ENCODE data around the gene CLSTN2.

The CLSTN2 gene

DNA sequence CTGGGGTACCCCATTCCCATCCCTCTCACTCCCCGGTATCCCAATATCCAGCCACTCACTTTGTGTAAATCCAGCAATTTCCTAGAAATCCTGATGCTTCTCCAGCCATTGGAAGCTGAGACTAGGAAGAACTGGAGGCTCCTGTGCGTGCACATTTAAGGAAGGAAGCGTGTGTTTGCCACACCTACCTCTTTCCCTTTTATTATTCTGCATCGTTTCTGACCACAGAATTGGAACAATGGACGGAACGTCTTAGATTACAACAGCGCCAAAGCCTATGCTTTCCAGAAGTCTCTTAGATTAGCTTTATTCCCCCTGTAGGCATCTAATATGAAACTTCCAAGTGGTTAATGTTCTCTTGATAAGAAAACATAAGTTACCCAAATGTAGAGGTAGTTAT lies 508.1 kb downstream of the CLSTN2 start:
- DNase-seq: no peak

DNA sequence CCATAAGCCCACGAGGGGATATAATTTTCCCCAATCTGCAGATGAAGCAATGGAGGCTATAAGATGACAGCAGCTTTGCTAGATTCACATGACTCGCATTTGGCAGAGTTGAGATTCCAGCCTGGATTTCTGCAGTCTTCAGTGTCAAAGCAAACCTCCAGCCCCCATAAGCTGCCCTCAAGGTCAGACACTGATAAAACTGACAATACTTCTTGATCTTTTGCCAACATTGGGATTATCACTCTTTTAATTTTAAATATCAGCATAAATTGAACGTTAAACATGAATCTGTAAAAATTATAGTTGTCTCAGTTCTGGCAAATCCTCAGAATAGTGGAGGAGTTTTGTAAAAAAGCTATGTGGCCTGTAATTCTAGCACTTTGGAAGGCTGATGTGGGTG lies 508.8 kb downstream of the CLSTN2 start:
- no peak for DNase-seq

GRCh38 chr3:140446734-140447133 lies 511.7 kb downstream of the CLSTN2 start:
- peak in 11 of 58 donors; percentile 3 to 44 (median 23) for DNase-seq

DNA sequence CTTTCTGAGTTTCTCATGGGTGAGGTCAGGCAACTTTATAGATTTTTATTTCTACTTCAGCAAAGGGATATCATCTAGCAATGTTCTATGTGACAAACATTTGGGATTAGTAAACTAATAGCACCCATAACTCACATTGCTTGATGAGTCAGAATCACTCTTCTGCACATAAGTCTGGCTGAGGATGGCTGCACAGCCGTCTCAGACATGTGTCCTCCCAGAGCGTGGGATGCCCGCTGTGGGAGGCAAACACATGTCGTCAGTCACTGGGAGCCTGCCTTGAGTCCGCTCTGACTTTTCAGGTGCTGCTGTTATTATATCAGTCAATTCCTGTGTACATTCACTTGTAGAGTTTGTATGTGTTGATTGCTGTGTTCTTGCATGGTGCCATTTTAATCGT lies 512.2 kb downstream of the CLSTN2 start:
- DNase-seq: peak in 17 of 58 donors; percentile 5 to 60 (median 23)

DNA sequence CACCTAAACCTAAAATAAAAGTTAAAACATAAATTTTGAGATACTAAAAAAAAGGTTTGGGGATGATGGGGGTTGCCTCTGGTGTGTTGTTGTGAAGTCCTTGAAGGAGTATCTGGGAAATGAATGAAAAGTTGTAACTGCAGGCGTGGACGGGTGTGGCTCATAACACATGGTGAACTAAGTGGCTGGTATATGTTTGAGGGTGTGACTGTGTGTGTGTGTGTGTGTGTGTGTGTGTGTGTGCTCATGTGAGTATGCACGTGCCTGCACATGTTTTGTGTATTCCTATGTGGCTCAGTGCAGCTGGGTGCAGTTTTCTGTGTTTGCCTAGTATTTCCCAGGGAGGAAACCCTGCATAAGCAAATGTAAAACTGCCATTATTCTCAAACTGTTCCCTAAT lies 513.0 kb downstream of the CLSTN2 start:
- DNase-seq: no peak

DNA sequence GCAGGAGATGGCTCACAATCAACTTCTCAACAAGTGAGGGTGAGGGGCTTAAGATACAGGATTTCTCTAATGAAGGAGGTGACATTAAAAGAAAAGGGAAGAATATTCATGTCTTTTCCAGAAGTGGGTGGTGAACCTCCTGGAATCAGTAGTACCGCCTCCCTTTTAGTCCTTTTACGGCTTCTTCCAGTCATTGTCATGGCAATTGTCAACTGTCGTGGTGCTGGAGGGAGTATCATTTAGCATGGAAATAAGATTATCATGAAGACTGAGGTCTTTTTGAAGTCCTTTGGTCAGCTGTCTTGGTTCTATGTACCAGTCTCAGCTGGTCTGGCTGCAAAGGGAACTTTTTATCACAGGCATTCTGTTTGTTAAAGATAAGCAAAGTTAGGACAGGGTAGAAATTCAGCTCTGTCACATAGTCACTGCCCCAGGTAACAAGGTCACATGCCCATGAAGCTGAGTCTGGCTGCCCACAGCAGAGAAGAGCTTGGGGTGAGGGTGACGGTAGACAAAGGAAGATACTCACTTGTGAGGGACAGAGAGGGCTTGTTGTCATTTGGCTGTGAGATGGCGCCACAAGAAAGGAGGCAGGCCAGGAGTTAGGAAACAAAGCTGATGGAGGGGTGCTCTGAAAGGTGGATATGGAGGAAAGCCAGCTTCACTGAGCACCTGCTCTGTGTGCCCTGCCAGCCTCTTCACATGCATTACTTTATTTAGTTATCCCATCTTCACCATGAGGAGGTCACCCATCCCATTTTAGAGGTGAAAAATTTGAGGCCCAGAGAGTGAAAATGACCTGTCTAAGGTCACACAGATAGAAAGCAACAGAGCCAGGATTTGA lies 514.6 kb downstream of the CLSTN2 start:
- no peak for DNase-seq

DNA sequence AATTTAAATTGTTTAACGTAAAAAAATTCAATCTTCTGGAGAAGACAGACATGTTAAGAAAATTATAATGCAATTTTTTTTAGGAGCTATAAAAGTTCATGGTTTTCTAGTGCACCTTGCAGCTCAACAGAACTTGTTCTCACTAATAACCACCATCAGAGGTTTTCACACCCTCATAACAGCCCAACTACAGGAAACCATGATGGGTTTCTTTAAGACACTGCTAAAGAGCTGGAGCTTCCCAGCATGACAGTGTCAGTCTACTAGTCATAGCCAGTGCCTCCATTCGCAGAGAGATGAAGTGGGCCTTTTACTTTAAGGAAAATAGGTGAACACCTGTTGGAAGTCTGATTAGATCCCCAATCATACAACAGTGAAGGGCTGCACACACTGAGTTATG lies 518.8 kb downstream of the CLSTN2 start:
- no peak for DNase-seq

DNA sequence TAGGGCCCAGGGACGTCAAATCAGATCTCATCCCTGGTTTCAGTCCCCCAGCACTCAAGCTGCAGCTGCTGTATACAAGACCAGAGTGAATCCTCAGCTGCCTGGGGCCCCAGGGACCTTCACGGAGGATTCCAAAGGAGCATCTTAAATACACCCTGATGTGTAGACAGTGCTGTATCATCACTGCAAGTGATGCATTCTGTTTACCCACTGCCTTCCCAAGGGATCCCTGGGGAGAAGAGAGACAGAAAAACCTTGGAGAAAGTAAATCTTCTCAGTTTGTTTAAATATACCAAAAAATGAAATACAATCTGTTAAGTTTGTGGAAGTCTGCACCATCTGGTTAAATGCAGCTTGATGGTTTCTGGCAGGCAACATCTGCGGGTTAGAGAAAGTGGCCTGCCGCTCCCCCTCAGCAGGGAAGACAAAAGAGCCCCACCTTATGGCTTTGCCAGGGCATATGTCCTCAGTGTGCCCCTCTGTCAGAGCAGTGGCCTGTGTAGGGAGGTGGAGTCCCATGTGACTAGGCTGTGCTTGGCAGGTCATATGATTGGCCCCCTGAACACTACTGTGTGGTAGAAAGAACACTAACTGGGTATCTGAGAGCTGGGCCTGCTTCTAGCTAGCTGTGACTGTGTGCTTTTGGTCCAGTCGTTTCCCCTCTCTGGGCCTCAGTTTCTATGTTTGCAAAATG lies 520.7 kb downstream of the CLSTN2 start:
- DNase-seq: no peak

DNA sequence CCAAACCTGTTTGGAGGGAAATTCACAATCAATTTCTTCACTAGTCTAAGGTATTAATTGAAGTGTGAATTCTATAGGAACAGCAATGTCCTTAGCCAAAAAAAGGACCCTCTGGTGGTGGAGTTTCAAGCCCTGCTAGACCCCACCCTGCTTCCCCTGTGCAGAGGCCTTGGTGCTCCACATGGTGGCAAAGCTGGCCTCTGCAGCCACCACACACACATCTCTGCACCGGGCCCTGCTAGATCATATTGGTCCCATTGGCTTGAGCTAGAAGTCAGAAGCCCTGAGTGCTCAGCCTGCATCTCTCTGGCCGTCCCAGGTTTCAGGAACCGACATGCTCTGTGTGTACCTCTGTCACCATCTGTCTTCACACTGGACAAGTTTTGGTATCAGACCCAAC lies 522.0 kb downstream of the CLSTN2 start:
- DNase-seq: no peak

DNA sequence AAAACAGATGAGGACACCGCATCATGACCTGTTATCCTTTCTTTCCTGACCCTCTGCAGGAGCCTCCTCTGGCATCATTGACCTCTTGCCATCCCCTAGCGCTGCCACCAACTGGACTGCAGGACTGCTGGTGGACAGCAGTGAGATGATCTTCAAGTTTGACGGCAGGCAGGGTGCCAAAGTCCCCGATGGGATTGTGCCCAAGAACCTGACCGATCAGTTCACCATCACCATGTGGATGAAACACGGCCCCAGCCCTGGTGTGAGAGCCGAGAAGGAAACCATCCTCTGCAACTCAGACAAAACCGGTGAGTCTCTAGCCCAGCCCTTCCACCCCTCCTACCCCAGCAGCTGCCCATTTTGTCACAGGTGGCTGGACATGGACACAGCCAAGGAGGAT lies 524.5 kb downstream of the CLSTN2 start:
- no peak for DNase-seq

DNA sequence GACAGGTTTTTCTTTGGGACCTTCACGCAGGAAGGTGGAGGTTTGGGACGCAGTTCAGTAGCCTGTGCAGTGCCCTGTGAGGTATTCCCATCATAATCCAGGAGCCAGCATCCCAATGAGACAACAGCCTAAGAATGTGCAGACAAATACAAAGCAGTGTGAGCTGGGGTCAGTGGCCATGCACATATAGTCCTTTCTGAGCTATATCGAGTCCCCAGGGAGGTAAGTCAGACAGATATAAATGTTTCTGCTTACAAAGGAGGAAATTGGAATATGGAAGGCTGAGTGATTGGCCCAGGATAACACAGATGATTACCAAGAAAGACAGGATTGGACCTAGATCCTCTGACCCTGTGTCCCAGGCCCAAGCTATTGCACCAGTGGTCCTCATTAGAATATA lies 526.3 kb downstream of the CLSTN2 start:
- no peak for DNase-seq

DNA sequence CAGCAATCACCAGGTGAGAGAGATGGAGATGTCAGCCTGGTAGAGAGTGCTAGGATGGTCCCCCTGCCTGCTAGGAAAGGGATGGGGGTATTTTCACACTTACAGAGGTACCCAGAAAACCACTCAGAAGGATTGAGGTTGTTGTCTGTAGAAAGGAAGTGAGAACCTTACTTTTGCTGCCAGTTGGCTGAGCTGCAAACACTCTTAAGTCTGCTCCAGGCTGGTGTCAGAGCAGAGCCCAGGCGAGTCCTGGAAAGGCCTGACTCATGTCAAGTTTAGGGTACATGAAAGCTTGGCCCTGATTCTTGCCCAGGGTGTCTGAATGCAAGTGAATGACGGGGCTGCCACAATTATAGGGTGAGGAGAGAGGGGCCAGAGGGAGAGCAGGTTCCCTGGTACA lies 528.4 kb downstream of the CLSTN2 start:
- no peak for DNase-seq

DNA sequence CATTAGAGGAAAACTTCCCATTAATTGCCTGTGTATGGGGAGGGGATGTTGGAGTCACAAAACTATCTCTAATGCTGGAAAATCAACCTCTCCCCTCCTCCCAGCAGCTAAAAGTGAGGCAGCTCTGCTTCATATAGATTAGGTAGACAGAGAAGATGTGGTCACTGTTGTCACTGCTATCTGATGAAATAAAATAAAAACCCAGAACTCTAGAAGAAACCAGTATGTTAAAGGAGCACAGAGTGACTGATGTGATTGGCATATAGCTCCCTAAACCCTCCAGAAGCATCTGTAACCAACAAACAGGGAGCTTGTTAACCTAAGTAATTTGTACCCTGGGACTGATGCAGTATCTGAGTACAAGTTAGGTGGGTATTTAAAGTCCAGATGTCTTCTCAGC lies 531.0 kb downstream of the CLSTN2 start:
- no peak for DNase-seq

DNA sequence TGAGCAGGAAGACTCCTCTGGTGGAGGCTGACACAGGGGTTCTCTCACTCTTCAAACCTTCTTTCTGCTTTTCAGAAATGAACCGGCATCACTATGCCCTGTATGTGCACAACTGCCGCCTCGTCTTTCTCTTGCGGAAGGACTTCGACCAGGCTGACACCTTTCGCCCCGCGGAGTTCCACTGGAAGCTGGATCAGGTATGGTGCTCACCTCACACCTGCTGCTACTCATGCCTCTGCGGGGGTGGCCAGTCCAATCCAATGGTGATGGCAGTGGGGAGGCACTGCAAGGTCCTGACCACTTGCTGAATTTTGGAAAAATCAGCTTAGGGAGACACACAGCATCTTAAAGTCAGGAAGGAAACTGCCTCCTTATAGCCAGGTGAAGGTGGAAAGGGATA lies 531.5 kb downstream of the CLSTN2 start:
- DNase-seq: no peak

GRCh38 chr3:140467104-140467577 lies 532.2 kb downstream of the CLSTN2 start:
- DNase-seq: peak in 1 of 58 donors; percentile 15

GRCh38 chr3:140467796-140468315 lies 532.9 kb downstream of the CLSTN2 start:
- no peak for DNase-seq

- DNase-seq: no peak
Observed at GRCh38 chr3:140468407-140468806, 533.4 kb downstream of the CLSTN2 start.

GRCh38 chr3:140469491-140469890 lies 534.5 kb downstream of the CLSTN2 start:
- no peak for DNase-seq

DNA sequence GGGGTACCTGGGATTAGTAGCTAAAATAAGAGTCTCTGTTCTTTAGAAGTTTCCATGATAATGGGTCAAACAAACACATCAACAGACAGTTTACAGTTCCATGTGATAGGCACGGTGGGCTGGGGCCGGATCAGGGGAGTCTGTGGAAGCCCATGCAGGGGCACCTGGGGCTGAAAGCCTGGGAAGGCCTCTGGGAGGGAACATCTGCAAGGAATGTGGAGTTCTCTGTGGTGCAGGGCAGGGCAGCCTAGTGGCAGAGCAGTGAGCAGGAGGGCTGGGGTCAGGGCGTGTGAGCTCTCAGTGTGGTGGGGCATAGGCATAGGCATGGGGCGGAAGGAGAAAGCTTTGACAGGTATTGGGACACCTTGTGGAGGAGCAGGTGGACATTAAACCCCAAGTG lies 535.2 kb downstream of the CLSTN2 start:
- no peak for DNase-seq

DNA sequence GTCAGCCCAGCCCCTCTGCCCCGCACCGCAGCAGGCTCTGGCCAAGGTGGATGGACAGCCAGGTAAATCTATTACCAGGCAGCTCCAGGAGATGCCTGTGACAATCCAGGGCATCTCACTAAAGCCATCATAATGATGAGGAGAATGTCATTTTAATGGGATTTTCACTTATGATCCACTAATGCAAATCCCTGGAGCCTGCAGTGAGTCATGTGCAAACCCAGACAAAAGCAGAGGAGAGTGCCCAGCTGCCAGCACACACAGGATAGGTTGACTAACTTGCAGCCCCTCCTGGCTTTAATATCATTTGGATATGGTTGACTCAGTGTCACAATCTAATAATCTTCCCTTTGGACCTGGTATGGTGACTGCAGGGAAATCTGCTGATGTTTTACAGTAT lies 536.0 kb downstream of the CLSTN2 start:
- DNase-seq: no peak

GRCh38 chr3:140472306-140473020 lies 537.5 kb downstream of the CLSTN2 start:
- no peak for DNase-seq

DNA sequence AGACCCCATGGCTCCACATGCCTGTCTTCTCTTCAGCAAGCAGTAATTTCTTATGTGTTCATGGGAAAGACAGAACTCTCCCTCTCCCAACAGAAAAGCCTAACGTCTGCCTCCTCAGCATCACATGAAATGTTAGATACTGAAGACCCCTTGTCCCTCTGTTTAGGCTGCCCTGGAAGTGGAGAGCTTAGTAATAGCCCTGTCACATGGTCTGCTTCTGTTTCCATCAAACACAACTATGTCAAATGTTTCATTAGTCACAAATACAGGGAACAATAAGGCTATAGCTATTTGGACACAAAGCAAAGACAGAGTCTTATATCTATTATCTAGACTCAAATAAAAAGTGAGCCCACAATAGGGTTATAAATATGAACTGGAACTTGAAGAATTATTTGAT lies 552.6 kb downstream of the CLSTN2 start:
- DNase-seq: no peak

Data from anterior cingulate cortex (tissue), 58 donors.